HL-60 (cell line): Measurements from ENCODE around the gene CTNNA3.

ENCODE experiments used
- DNase-seq, 2 experiments: peaks; one replicate each; pipeline ENCODE4 v3.0.0-alpha.2; 2010 to 2020; ENCODE audit warnings: low read depth in 1 of 2, low spot score in 1 of 2
- H3K27ac ChIP-seq: fragments of 250-450 bp; sonication (Bioruptor Pico); replicated peaks from 2 replicates; pipeline ENCODE4 v1.5.1; 2020; ENCODE audit warnings: mild to moderate bottlenecking, moderate library complexity
- H3K27me3 ChIP-seq: fragments of 250-450 bp; sonication (Bioruptor Pico); 2 replicates; pipeline ENCODE4 v1.5.1; 2021; ENCODE audit warnings: mild to moderate bottlenecking, moderate library complexity; ENCODE audit not compliant: insufficient read depth, poor library complexity, severe bottlenecking
- H3K4me3 ChIP-seq: replicated peaks from 2 replicates; pipeline ENCODE4 v1.5.1; 2011; ENCODE audit warnings: mild to moderate bottlenecking, control low read depth, low read length; ENCODE audit not compliant: insufficient read depth
- CTCF ChIP-seq: IDR thresholded peaks from one replicate; pipeline ENCODE4 v1.5.1; 2011; ENCODE audit warnings: low read length, control low read depth, inconsistent platforms; ENCODE audit not compliant: insufficient read depth
- GABPA ChIP-seq: IDR thresholded peaks from 2 replicates; pipeline ENCODE4 v1.6.1; 2012; ENCODE audit warnings: low read depth
- POLR2AphosphoS5 ChIP-seq: IDR thresholded peaks from 2 replicates; pipeline ENCODE4 v1.6.1; 2012; ENCODE audit warnings: low read depth
- REST ChIP-seq: IDR thresholded peaks from 2 replicates; pipeline ENCODE4 v1.6.1; 2012; ENCODE audit warnings: low read depth; ENCODE audit not compliant: insufficient replicate concordance
- SPI1 ChIP-seq: IDR thresholded peaks from 2 replicates; pipeline ENCODE4 v1.6.1; 2012; ENCODE audit warnings: low read depth, mild to moderate bottlenecking, borderline replicate concordance

CTNNA3 gene

GRCh38 chr10:67076144-67076543 is 619.9 kb downstream of the CTNNA3 start:
- TF ChIP-seq REST (no peak), CTCF (no peak), SPI1 (no peak), POLR2AphosphoS5 (no peak), GABPA (no peak)
- no peak for DNase-seq
- Histone ChIP-seq H3K27ac (no peak overlapping the region), H3K27me3 (no peaks in the 10 kb centered on the region), H3K4me3 (no peak overlapping the region)

GRCh38 chr10:67075491-67075971 is 620.5 kb downstream of the CTNNA3 start:
- DNase-seq: no peak
- H3K4me3 ChIP-seq: no peak overlapping the region
- no peak overlapping the region for H3K27ac ChIP-seq
- no peaks in the 10 kb centered on the region for H3K27me3 ChIP-seq
- TF ChIP-seq CTCF: no peak
- TF ChIP-seq REST: no peak
- no peak for TF ChIP-seq SPI1
- no peak for TF ChIP-seq GABPA
- TF ChIP-seq POLR2AphosphoS5: no peak

GRCh38 chr10:67072654-67073053 is 623.3 kb downstream of the CTNNA3 start:
- TF ChIP-seq POLR2AphosphoS5 (no peak), REST (no peak), SPI1 (no peak), GABPA (no peak), CTCF (no peak)
- Histone ChIP-seq H3K4me3 (no peak overlapping the region), H3K27ac (no peak overlapping the region)

More at GRCh38 chr10:67072654-67073053, 623.3 kb downstream of the CTNNA3 start:
- no peaks in the 10 kb centered on the region for H3K27me3 ChIP-seq
- no peak for DNase-seq
